Measurements from ENCODE around the gene PGAM1.
"Not testable (repeated sequence)": the region's sequence is repeated elsewhere in the genome, so short reads cannot be mapped to it uniquely, and the experiment has no call there.

PGAM1 gene

GRCh38 chr10:97400665-97401454, 25.1 kb upstream of the PGAM1 start, which contains the start of gene RRP12:
Gene RRP12 (minus strand): TSS chr10:97401340. CDS start chr10:97401231, 109 bp downstream.
- 0 out of 2 replicates have a peak, but pooled peaks have one; percentile 12 for TF ChIP-seq CTCF (conservative IDR thresholded peaks at IDR 0.05)
- peak within 1 kb of the TSS; percentile 66 for H3K27ac ChIP-seq

GRCh38 chr10:97401455-97401919, 24.5 kb upstream of the PGAM1 start:
- peak overlapping the region; percentile 66 for H3K27ac ChIP-seq
- no peak for TF ChIP-seq CTCF (conservative IDR thresholded peaks at IDR 0.05)

- H3K27ac ChIP-seq, result no peak overlapping the region
- TF ChIP-seq CTCF (conservative IDR thresholded peaks at IDR 0.05), result no peak
Observed at GRCh38 chr10:97404044-97404443, 21.9 kb upstream of the PGAM1 start.

- H3K27ac ChIP-seq, result no peak overlapping the region
- no peak for TF ChIP-seq CTCF (conservative IDR thresholded peaks at IDR 0.05)
Observed at GRCh38 chr10:97406064-97406463, 19.9 kb upstream of the PGAM1 start.

- not testable (repeated sequence) for H3K27ac ChIP-seq
Observed at GRCh38 chr10:97406483-97406882, 19.5 kb upstream of the PGAM1 start.

- peak; percentile 92 for TF ChIP-seq CTCF (conservative IDR thresholded peaks at IDR 0.05)
- H3K27ac ChIP-seq, result peak overlapping the region; percentile 24; the same call in 1 of the 2 replicates
Observed at GRCh38 chr10:97407211-97407951, 18.6 kb upstream of the PGAM1 start.

GRCh38 chr10:97407952-97408248, 18.1 kb upstream of the PGAM1 start:
- no peak for TF ChIP-seq CTCF (conservative IDR thresholded peaks at IDR 0.05)
- H3K27ac ChIP-seq, result no peak overlapping the region

Data from VCaP (cell line).